Peyer's patch (tissue), 4 donors: ENCODE measurements around the gene UAP1.

Experiments used
- POLR2A ChIP-seq, 2 donors: fragments of 450-650 bp; IDR thresholded peaks; one replicate each; pipeline ENCODE4 v1.5.1; 2017; ENCODE audit warnings: antibody characterized with exemption in 2 of 2, mild to moderate bottlenecking in 2 of 2, moderate library complexity in 2 of 2
- TF ChIP-seq, protein P1 (sequence below), 6 experiments: fragments of 450-650 bp in 4 of 6; fragments of 200-600 bp in 2 of 6; sonication (generic) in 1 of 6; IDR thresholded peaks; one replicate each; pipeline ENCODE4 v1.5.1; 2017 to 2019; ENCODE audit warnings: antibody characterized with exemption in 6 of 6, mild to moderate bottlenecking in 3 of 6, moderate library complexity in 1 of 6

- TF ChIP-seq POLR2A (IDR thresholded peaks at IDR 0.05), result no peak
- TF ChIP-seq, protein P1, sequence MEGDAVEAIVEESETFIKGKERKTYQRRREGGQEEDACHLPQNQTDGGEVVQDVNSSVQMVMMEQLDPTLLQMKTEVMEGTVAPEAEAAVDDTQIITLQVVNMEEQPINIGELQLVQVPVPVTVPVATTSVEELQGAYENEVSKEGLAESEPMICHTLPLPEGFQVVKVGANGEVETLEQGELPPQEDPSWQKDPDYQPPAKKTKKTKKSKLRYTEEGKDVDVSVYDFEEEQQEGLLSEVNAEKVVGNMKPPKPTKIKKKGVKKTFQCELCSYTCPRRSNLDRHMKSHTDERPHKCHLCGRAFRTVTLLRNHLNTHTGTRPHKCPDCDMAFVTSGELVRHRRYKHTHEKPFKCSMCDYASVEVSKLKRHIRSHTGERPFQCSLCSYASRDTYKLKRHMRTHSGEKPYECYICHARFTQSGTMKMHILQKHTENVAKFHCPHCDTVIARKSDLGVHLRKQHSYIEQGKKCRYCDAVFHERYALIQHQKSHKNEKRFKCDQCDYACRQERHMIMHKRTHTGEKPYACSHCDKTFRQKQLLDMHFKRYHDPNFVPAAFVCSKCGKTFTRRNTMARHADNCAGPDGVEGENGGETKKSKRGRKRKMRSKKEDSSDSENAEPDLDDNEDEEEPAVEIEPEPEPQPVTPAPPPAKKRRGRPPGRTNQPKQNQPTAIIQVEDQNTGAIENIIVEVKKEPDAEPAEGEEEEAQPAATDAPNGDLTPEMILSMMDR (IDR thresholded peaks at IDR 0.05), result no peak
Measured at GRCh38 chr1:162639718-162640117, 78.2 kb downstream of the UAP1 start.
